ENCODE data around the gene SUCLG1. TPM values are rescaled to one million over a fixed set of nuclear protein-coding genes. Genes with fewer than 3 reads are reported as not detected.

The SUCLG1 gene
- total RNA-seq, 1 donor from 2014 or later = 216 TPM

GRCh38 chr2:84375020-84375419 lies 84.1 kb downstream of the SUCLG1 start:
- intact Hi-C loops (cut with DNase I) = no loop called here
- no peak for DNase-seq (ENCODE audit: low spot score)

- no peak for DNase-seq (ENCODE audit: low spot score)
- intact Hi-C loops (cut with DNase I) = no loop called here
Measured at GRCh38 chr2:84373866-84374265, 85.2 kb downstream of the SUCLG1 start.

Other genes with a start within 250 kb of the SUCLG1 start
- 0.22 TPM for gene DNAH6, start 57.2 kb upstream of the SUCLG1 start, total RNA-seq

All from cardiac septum (tissue), 1 donor.